Caco-2 (cell line): ENCODE measurements around the gene SLC30A4. TPM values are rescaled to one million over a fixed set of nuclear protein-coding genes. Genes with fewer than 3 reads are reported as not detected.

Experiments
- BruUV-seq: library from RNA; stranded (reverse); fragments of 400-500 nt; replicated peaks from 2 replicates; lab custom pipeline; 2021; lab: Mats Ljungman, UMichigan
- CTCF ChIA-PET: fragments of 300-600 bp; sonication (Branson Sonifier 250); formaldehyde crosslinking; loops from one replicate; lab custom pipeline; 2022; ENCODE audit warnings: antibody characterized with exemption; lab: Charles Lee
- POLR2A ChIA-PET: fragments of 300-600 bp; sonication (Branson Sonifier 250); formaldehyde crosslinking; loops from one replicate; lab custom pipeline; 2022; ENCODE audit warnings: antibody characterized with exemption; lab: Charles Lee
- DNase-seq, 2 experiments: peaks; one replicate each; pipeline versions ENCODE4 v3.0.0 to v3.0.0-alpha.2; 2020 to 2022
- H3K27me3 ChIP-seq: replicated peaks from 2 replicates; pipeline ENCODE4 v1.6.0; 2011; ENCODE audit warnings: low read length; ENCODE audit not compliant: control insufficient read depth, insufficient read depth
- H3K36me3 ChIP-seq: 2 replicates; pipeline ENCODE4 v1.5.1; 2011; ENCODE audit warnings: low read length; ENCODE audit not compliant: control insufficient read depth, insufficient read depth
- H3K4me1 ChIP-seq: fragments of 250-450 bp; sonication (Bioruptor Pico); 2 replicates; pipeline ENCODE4 v1.5.1; 2020; ENCODE audit warnings: mild to moderate bottlenecking
- H3K4me3 ChIP-seq: 2 replicates; pipeline ENCODE4 v1.5.1; 2011; ENCODE audit warnings: low read depth, mild to moderate bottlenecking, control low read depth, low read length
- H3K9me3 ChIP-seq: fragments of 250-450 bp; sonication (Bioruptor Pico); 2 replicates; pipeline ENCODE4 v1.5.1; 2020; ENCODE audit warnings: mild to moderate bottlenecking, moderate library complexity
- H3K27ac Mint-ChIP-seq: one replicate; pipeline ENCODE4 v1.8.0; 2022; ENCODE audit warnings: mixed read lengths; ENCODE audit not compliant: unreplicated experiment
- H3K27me3 Mint-ChIP-seq: one replicate; pipeline ENCODE4 v1.8.0; 2022; ENCODE audit warnings: mixed read lengths; ENCODE audit not compliant: insufficient read depth, unreplicated experiment
- H3K36me3 Mint-ChIP-seq: one replicate; pipeline ENCODE4 v1.8.0; 2022; ENCODE audit warnings: mild to moderate bottlenecking, mixed read lengths; ENCODE audit not compliant: insufficient read depth, unreplicated experiment
- H3K4me1 Mint-ChIP-seq: one replicate; pipeline ENCODE4 v1.8.0; 2022; ENCODE audit warnings: low read depth, mixed read lengths; ENCODE audit not compliant: unreplicated experiment
- H3K4me3 Mint-ChIP-seq: one replicate; pipeline ENCODE4 v1.8.0; 2022; ENCODE audit warnings: mild to moderate bottlenecking, moderate library complexity, mixed read lengths; ENCODE audit not compliant: unreplicated experiment
- H3K9me3 Mint-ChIP-seq: one replicate; pipeline ENCODE4 v1.8.0; 2022; ENCODE audit warnings: mixed read lengths; ENCODE audit not compliant: unreplicated experiment
- CTCF ChIP-seq, 2 experiments: fragments of 200-600 bp in 1 of 2; IDR thresholded peaks; 1 replicate in 1 of 2; 2 replicates in 1 of 2; pipeline versions ENCODE4 v1.5.1 to v1.8.0; 2011 to 2022; ENCODE audit warnings: antibody characterized with exemption in 1 of 2, control low read depth in 1 of 2, inconsistent platforms in 1 of 2, low read depth in 1 of 2, low read length in 1 of 2, mild to moderate bottlenecking in 1 of 2, moderate library complexity in 1 of 2; ENCODE audit not compliant: insufficient read depth in 1 of 2, severe bottlenecking in 1 of 2, unreplicated experiment in 1 of 2
- intact Hi-C: fragments of 100-400 bp; cut with micrococcal nuclease; formaldehyde crosslinking; loops from one replicate; pipeline ENCODE4 v1.10.0; 2022; ENCODE audit not compliant: unreplicated experiment
- total RNA-seq: library from RNA; stranded (reverse); gene quantifications from 2 replicates; pipeline ENCODE4 v1.2.3, GENCODE V29; 2022

Gene SLC30A4
- total RNA-seq, 1 experiment from 2014 or later = 0.61 TPM

GRCh38 chr15:45529613-45530012 is 7.1 kb upstream of the SLC30A4 start:
- Histone ChIP-seq H3K36me3 (no peaks in the 10 kb centered on the region), H3K4me3 (no peak overlapping the region), H3K27me3 (no peaks in the 10 kb centered on the region), H3K4me1 (no peaks in the 10 kb centered on the region), H3K9me3 (no peaks in the 10 kb centered on the region)
- POLR2A ChIA-PET = no interaction called here
- DNase-seq = no peak
- BruUV-seq = no TSS peak
- CTCF ChIA-PET = interaction anchor here (0.6 kb wide), 1 partner anchor 58 kb away, joined by 3 read pairs; no protein-coding TSS in a partner anchor
- H3K27ac Mint-ChIP-seq = no peak overlapping the region
- TF ChIP-seq CTCF (IDR thresholded peaks at IDR 0.05; ENCODE audit: insufficient read depth in 1 of 2, low read depth in 1 of 2, low read length in 1 of 2, severe bottlenecking in 1 of 2, unreplicated experiment in 1 of 2) = no peak
- no peak overlapping the region for H3K4me3 Mint-ChIP-seq
- H3K27me3 Mint-ChIP-seq = peaks cover 5% of the 10 kb centered on the region
- H3K4me1 Mint-ChIP-seq = peaks cover 13% of the 10 kb centered on the region
- H3K36me3 Mint-ChIP-seq = no peaks in the 10 kb centered on the region
- intact Hi-C loops = no loop called here
- no peaks in the 10 kb centered on the region for H3K9me3 Mint-ChIP-seq

GRCh38 chr15:45527086-45527485 is 4.5 kb upstream of the SLC30A4 start:
- H3K9me3 Mint-ChIP-seq = no peaks in the 10 kb centered on the region

GRCh38 chr15:45523166-45523460 is 558 bp upstream of the SLC30A4 start:
- no peak for DNase-seq
- H3K9me3 Mint-ChIP-seq = no peaks in the 10 kb centered on the region
- H3K4me3 Mint-ChIP-seq = peak overlapping the region; percentile 84
- Histone ChIP-seq H3K4me1 (peaks cover 6% of the 10 kb centered on the region; the same call in 1 of the 2 replicates), H3K4me3 (peak overlapping the region; percentile 71), H3K9me3 (no peaks in the 10 kb centered on the region), H3K36me3 (no peaks in the 10 kb centered on the region), H3K27me3 (no peaks in the 10 kb centered on the region)
- CTCF ChIA-PET = no interaction called here
- no TSS peak for BruUV-seq
- TF ChIP-seq CTCF (IDR thresholded peaks at IDR 0.05; ENCODE audit: insufficient read depth in 1 of 2, low read depth in 1 of 2, low read length in 1 of 2, severe bottlenecking in 1 of 2, unreplicated experiment in 1 of 2) = no peak
- intact Hi-C loops = loop anchor here (2.0 kb wide), 2 partner anchors 52 to 64 kb away; no protein-coding TSS in a partner anchor
- H3K27me3 Mint-ChIP-seq = peaks cover 4% of the 10 kb centered on the region
- H3K27ac Mint-ChIP-seq = no peak overlapping the region
- peaks cover 19% of the 10 kb centered on the region for H3K4me1 Mint-ChIP-seq
- POLR2A ChIA-PET = no interaction called here
- no peaks in the 10 kb centered on the region for H3K36me3 Mint-ChIP-seq

More at GRCh38 chr15:45527086-45527485, 4.5 kb upstream of the SLC30A4 start:
- ChIA-PET CTCF (no interaction called here), POLR2A (no interaction called here)
- Mint-ChIP-seq H3K27me3 (peaks cover 5% of the 10 kb centered on the region), H3K36me3 (no peaks in the 10 kb centered on the region), H3K4me3 (no peak overlapping the region), H3K27ac (no peak overlapping the region), H3K4me1 (peaks cover 6% of the 10 kb centered on the region)
- H3K27me3 ChIP-seq = no peaks in the 10 kb centered on the region
- intact Hi-C loops = no loop called here
- H3K36me3 ChIP-seq = no peaks in the 10 kb centered on the region
- no peaks in the 10 kb centered on the region for H3K4me1 ChIP-seq
- no peak for TF ChIP-seq CTCF (IDR thresholded peaks at IDR 0.05; ENCODE audit: insufficient read depth in 1 of 2, low read depth in 1 of 2, low read length in 1 of 2, severe bottlenecking in 1 of 2, unreplicated experiment in 1 of 2)
- BruUV-seq = no TSS peak
- no peak overlapping the region for H3K4me3 ChIP-seq
- no peaks in the 10 kb centered on the region for H3K9me3 ChIP-seq
- DNase-seq = no peak
